Uterus (tissue), 2 donors: ENCODE data around the gene MEGF8.

Source experiments
- CTCF ChIP-seq, 4 experiments: fragments of 200-600 bp in 2 of 4; fragments of 450-650 bp in 2 of 4; sonication (generic) in 2 of 4; IDR thresholded peaks; one replicate each; pipeline ENCODE4 v1.5.1; 2016 to 2019; ENCODE audit warnings: antibody characterized with exemption in 4 of 4, mild to moderate bottlenecking in 2 of 4, moderate library complexity in 1 of 4
- POLR2A ChIP-seq, 2 donors: fragments of 450-650 bp; IDR thresholded peaks; one replicate each; pipeline ENCODE4 v1.6.1; 2016; ENCODE audit warnings: antibody characterized with exemption in 2 of 2, mild to moderate bottlenecking in 1 of 2, moderate library complexity in 1 of 2

DNA sequence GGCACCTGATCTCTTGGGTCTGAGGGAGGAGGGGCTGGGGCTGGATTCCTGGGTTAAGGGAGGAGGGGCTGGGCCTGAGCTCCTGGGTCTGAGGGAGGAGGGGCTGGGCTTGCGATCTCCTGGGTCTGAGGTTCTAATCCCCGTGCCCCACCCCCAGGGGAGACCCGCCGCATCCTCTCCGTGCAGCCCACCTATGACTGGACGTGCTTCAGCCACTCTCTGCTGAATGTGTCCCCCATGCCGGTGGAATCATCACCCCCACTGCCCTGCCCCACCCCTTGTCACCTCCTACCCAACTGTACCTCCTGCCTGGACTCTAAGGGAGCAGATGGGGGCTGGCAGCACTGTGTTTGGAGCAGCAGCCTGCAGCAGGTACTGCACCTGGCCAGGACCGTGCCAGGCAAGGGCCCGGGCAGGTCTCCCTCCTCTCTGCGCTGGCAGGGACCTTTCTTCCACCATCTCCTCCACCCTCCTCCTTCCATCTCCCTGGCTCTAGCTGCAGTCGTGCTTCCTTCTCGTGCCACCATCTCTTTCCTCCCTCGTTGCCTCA is 37.5 kb downstream of the MEGF8 start:
- TF ChIP-seq POLR2A (IDR thresholded peaks at IDR 0.05) (no peak), CTCF (IDR thresholded peaks at IDR 0.05) (no peak)
